Activated naive CD8-positive, alpha-beta T cell treated with anti-CD3 and anti-CD28 coated beads for 36 hours (primary cell): ENCODE data around the gene NDUFA8. TPM values are rescaled to one million over a fixed set of nuclear protein-coding genes. Genes with fewer than 3 reads are reported as not detected.

Experiments used
- DNase-seq: peaks from one replicate; pipeline ENCODE4 v3.0.0; 2021
- H3K27ac Mint-ChIP-seq: one replicate; pipeline ENCODE4 v1.8.0; 2022; ENCODE audit warnings: mild to moderate bottlenecking, moderate library complexity, mixed read lengths
- H3K27me3 Mint-ChIP-seq: one replicate; pipeline ENCODE4 v1.8.0; 2022; ENCODE audit warnings: mild to moderate bottlenecking, mixed read lengths
- H3K36me3 Mint-ChIP-seq: one replicate; pipeline ENCODE4 v1.8.0; 2021; ENCODE audit warnings: mild to moderate bottlenecking, mixed read lengths
- H3K4me1 Mint-ChIP-seq: one replicate; pipeline ENCODE4 v1.8.0; 2021; ENCODE audit warnings: mixed read lengths
- H3K4me3 Mint-ChIP-seq: one replicate; pipeline ENCODE4 v1.8.0; 2022; ENCODE audit warnings: mild to moderate bottlenecking, moderate library complexity, mixed read lengths
- H3K9me3 Mint-ChIP-seq: one replicate; pipeline ENCODE4 v1.8.0; 2022; ENCODE audit warnings: mixed read lengths
- total RNA-seq, 2 experiments: library from RNA; stranded (reverse); gene quantifications; one replicate each; pipeline ENCODE4 v1.2.3, GENCODE V29; 2021

The NDUFA8 gene
- total RNA-seq, 2 experiments from 2014 or later: 55.2 to 56.4 TPM

DNA sequence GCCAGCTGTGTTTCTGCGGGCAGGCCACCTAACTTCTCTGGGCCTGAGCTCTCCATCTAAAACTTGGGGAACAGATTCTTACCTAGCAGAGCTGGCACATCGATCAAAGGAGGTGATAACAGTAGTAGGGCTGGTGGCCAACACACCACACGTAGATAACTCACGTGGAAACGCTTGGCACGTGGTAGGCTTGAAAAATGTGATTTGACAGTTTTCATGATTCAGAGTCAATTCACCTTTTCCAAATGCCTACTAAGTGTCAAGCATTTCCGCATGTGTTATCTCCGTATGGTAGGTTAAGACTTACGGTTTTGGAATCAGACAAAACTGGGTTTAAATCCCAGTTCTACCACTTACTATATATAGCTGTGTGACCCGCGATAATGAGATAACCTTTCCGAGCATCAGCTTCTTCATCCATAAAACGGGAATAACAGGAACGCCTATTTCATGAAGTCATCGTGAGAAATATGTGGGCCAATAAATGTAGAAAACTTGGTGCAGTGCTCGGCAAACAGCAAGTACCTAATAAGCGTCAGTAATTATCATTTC is 25.5 kb downstream of the NDUFA8 start:
- Mint-ChIP-seq H3K27ac (no peak overlapping the region), H3K4me3 (no peak overlapping the region), H3K4me1 (no peaks in the 10 kb centered on the region), H3K9me3 (no peaks in the 10 kb centered on the region), H3K36me3 (no peaks in the 10 kb centered on the region), H3K27me3 (peaks cover 3% of the 10 kb centered on the region)
- DNase-seq: no peak

DNA sequence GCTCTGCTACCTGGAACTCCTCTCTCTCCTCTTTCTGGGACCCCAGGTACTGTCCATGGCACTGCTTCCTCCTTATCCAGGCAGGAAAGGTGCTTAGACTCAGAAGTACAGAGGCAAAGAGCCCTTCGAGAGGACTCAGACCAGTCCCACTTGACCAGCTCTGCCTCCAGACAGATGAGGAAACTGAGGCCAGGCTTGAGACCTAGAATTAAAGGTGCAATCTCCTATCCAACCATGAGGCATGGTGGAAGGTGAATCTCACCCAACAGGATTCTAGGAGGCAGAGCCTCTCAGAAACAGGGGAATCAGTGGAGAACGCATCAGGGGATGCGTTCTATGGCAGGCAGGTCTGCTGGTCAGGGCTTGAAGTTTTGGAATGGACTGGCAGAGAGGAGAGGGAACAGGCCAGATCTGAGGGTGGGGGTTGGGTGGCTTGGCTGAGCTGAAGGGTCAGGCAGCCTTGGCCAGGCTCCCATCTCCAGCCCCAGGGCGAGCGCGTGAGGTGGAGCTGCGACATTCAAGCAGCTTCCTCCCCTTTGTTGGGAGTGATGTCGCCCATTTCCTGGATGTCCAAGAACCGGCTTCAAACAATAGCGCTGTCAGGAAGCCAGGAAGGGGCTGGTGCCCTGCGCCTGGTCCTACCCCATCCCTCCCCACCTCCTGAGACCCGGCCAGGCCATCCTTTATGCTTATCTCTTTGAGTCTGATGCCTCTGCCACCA is 26.2 kb downstream of the NDUFA8 start:
- no peak overlapping the region for H3K27ac Mint-ChIP-seq
- H3K4me3 Mint-ChIP-seq: no peak overlapping the region
- no peak for DNase-seq
- no peaks in the 10 kb centered on the region for H3K9me3 Mint-ChIP-seq
- peaks cover 3% of the 10 kb centered on the region for H3K27me3 Mint-ChIP-seq
- no peaks in the 10 kb centered on the region for H3K4me1 Mint-ChIP-seq
- H3K36me3 Mint-ChIP-seq: no peaks in the 10 kb centered on the region

DNA sequence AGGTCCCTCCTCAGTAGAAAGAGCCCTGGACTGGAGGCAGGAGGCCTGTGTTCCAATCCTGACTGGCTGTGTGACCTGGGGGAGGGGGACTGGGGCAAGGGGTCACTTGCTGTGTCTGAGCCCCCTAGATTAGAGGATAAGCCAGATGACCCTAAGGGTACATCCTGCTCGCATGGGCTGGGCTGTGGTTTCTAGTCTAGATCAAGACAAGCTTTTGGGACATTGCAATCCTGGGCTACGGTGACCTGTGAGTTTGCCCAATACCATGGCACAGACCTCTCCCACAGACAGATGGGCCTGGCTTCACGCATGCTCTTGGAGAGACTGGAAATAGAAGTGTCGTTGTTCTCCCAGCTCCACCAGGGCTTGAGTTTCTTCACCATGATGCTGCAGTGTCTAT is 27.0 kb downstream of the NDUFA8 start:
- Mint-ChIP-seq H3K9me3 (no peaks in the 10 kb centered on the region), H3K4me1 (peaks cover under 1% of the 10 kb centered on the region), H3K4me3 (no peak overlapping the region), H3K27me3 (peaks cover 3% of the 10 kb centered on the region), H3K27ac (no peak overlapping the region), H3K36me3 (no peaks in the 10 kb centered on the region)
- no peak for DNase-seq

- Mint-ChIP-seq H3K27me3 (peaks cover 6% of the 10 kb centered on the region), H3K9me3 (no peaks in the 10 kb centered on the region), H3K36me3 (no peaks in the 10 kb centered on the region), H3K4me3 (no peak overlapping the region), H3K27ac (no peak overlapping the region), H3K4me1 (peaks cover 7% of the 10 kb centered on the region)
- no peak for DNase-seq
Measured at GRCh38 chr9:122131401-122132001, 28.1 kb downstream of the NDUFA8 start.

GRCh38 chr9:122130837-122131236 is 28.7 kb downstream of the NDUFA8 start:
- Mint-ChIP-seq H3K4me1 (peaks cover 11% of the 10 kb centered on the region), H3K4me3 (no peak overlapping the region), H3K9me3 (no peaks in the 10 kb centered on the region), H3K27me3 (peaks cover 12% of the 10 kb centered on the region), H3K27ac (no peak overlapping the region), H3K36me3 (no peaks in the 10 kb centered on the region)
- DNase-seq: no peak

GRCh38 chr9:122129969-122130368 is 29.6 kb downstream of the NDUFA8 start:
- Mint-ChIP-seq H3K36me3 (no peaks in the 10 kb centered on the region), H3K27me3 (peaks cover 21% of the 10 kb centered on the region), H3K9me3 (no peaks in the 10 kb centered on the region), H3K4me1 (peaks cover 16% of the 10 kb centered on the region), H3K4me3 (no peak overlapping the region), H3K27ac (no peak overlapping the region)
- DNase-seq: no peak

DNA sequence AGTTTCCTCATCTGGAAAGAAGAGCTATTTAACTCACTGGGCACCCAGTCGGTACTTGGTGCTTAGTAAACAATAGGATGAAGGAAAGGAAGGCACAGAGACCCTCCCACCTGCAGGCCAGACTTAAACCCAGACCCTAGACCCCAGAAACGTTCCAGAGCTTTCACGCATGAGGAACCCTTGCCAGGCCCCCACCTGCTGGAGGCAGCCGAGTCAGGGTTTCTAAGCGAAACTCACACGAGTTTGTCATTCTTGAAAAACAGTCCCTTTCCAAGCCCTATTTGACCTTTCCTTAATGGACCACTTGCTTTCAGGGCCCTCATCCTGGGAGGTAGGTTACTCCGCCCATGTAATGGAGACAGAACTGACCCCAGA is 30.6 kb downstream of the NDUFA8 start:
- no peaks in the 10 kb centered on the region for H3K9me3 Mint-ChIP-seq
- peaks cover 31% of the 10 kb centered on the region for H3K27me3 Mint-ChIP-seq

DNA sequence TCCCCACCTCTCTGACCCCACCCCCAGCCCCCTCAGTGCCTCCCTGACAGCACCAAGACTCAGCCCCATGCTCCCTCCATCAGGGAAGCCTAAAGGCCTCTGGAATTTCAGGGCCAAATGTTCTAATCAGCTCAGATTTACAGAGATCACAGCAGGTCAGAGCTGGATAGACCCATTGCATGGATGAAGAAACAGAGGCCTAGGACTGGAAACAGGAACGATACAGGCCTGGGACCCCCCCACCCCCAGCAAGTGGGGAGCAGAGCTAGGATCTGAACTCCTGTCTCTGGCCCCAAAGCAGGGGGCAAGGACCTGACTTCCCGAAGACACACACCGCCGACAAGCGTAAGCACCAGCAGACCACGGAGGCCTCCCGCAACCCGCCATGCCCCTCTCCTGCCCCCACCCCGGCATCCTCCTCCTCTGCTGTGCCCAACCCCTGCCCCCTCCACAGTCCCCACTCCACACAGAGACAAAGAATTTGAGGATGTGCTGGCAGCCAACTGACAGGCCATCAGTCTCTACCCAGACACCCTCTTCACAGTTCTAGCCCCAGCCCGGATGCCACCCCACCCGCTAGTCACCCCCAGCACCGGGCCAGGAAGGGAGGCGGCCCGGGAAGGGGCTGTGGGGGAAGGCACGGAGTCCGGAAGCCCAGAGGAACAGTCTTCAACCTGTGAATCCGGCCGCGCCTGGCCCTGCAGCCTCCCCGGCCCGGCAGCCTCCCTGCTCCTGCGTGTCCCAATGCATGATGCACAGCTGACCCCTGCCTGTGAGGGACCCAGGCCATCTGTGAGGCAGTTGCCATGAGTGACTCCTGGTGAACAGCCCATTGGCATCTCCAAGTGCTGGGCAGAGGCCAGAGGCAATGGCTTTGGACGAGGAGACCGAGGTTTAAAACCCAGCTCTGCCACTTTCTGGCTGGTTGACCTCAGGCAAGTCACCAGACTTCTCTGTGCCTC is 31.3 kb downstream of the NDUFA8 start:
- peaks cover 35% of the 10 kb centered on the region for H3K27me3 Mint-ChIP-seq
- DNase-seq: no peak
- H3K9me3 Mint-ChIP-seq: no peaks in the 10 kb centered on the region
- H3K36me3 Mint-ChIP-seq: no peaks in the 10 kb centered on the region
- H3K4me1 Mint-ChIP-seq: peaks cover 17% of the 10 kb centered on the region
- no peak overlapping the region for H3K4me3 Mint-ChIP-seq
- peak overlapping the region; percentile 1 for H3K27ac Mint-ChIP-seq

More for the DNA sequence above, 30.6 kb downstream of the NDUFA8 start:
- no peak overlapping the region for H3K4me3 Mint-ChIP-seq
- peaks cover 17% of the 10 kb centered on the region for H3K4me1 Mint-ChIP-seq
- no peak overlapping the region for H3K27ac Mint-ChIP-seq
- no peak for DNase-seq
- H3K36me3 Mint-ChIP-seq: no peaks in the 10 kb centered on the region

- Mint-ChIP-seq H3K36me3 (no peaks in the 10 kb centered on the region), H3K27ac (peak overlapping the region; percentile 1), H3K27me3 (peaks cover 38% of the 10 kb centered on the region), H3K9me3 (no peaks in the 10 kb centered on the region), H3K4me3 (no peak overlapping the region), H3K4me1 (peaks cover 20% of the 10 kb centered on the region)
- DNase-seq: peak; percentile 32
Measured at GRCh38 chr9:122127396-122127798, 32.2 kb downstream of the NDUFA8 start.

GRCh38 chr9:122126331-122127261 is 33.0 kb downstream of the NDUFA8 start:
- Mint-ChIP-seq H3K9me3 (no peaks in the 10 kb centered on the region), H3K36me3 (no peaks in the 10 kb centered on the region), H3K27ac (peak overlapping the region; percentile 5), H3K4me1 (peaks cover 23% of the 10 kb centered on the region), H3K27me3 (peaks cover 38% of the 10 kb centered on the region), H3K4me3 (peak overlapping the region; percentile 64)
- no peak for DNase-seq

DNA sequence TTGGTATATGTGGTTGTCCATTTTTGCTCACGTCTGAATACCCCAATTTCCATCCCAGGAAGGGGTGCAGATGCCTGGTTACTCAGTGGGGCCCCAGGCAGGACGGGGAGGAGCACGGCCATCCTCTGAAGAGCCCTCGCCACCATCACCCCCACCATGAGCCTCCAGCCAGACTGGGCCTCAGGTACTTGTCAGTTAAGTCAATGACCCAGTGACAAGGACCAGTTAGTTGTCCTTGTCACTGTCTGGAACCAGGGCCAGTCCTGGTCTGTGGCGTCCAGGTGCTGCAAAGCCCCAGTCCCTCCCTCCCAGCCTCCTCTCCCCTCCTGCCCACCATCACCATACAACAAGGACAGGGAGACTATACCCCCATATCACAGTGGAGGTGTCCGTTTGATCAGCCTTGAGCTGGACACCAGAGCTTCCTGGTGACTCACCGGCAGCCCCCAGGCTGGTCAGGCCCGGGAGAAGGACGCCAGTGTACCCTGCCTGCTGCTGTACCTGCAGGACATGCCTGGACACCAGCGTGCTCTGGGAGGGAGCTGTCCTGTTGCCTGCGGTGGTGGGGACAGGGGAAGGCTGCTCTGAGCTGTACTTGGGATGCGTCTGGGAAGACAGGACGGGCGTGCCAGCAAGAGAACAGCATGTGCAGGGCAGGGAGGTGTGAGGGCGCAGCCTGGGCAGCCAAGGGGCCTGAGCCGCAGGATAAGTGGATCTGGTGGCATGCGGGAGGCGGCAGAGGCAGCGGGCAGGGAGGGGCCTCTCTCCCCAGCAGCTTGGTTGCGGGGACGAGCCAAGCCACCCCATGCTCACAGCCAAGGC is 33.9 kb downstream of the NDUFA8 start:
- no peak overlapping the region for H3K4me3 Mint-ChIP-seq
- DNase-seq: no peak

GRCh38 chr9:122125158-122125508 is 34.4 kb downstream of the NDUFA8 start:
- Mint-ChIP-seq H3K4me1 (peaks cover 23% of the 10 kb centered on the region), H3K4me3 (no peak overlapping the region), H3K27ac (no peak overlapping the region), H3K27me3 (peaks cover 38% of the 10 kb centered on the region), H3K36me3 (no peaks in the 10 kb centered on the region), H3K9me3 (no peaks in the 10 kb centered on the region)
- peak; percentile 77 for DNase-seq

More for the DNA sequence above, 33.9 kb downstream of the NDUFA8 start:
- H3K27ac Mint-ChIP-seq: no peak overlapping the region
- H3K4me1 Mint-ChIP-seq: peaks cover 23% of the 10 kb centered on the region
- peaks cover 38% of the 10 kb centered on the region for H3K27me3 Mint-ChIP-seq
- no peaks in the 10 kb centered on the region for H3K36me3 Mint-ChIP-seq
- no peaks in the 10 kb centered on the region for H3K9me3 Mint-ChIP-seq

- H3K27ac Mint-ChIP-seq: no peak overlapping the region
Measured at GRCh38 chr9:122124528-122124927, 35.1 kb downstream of the NDUFA8 start.

More at GRCh38 chr9:122124528-122124927, 35.1 kb downstream of the NDUFA8 start:
- Mint-ChIP-seq H3K36me3 (no peaks in the 10 kb centered on the region), H3K27me3 (peaks cover 38% of the 10 kb centered on the region), H3K4me3 (no peak overlapping the region), H3K9me3 (no peaks in the 10 kb centered on the region), H3K4me1 (peaks cover 23% of the 10 kb centered on the region)
- DNase-seq: no peak
